Bronchial epithelial cell (primary cell): ENCODE data around the gene METTL4. TPM values are rescaled to one million over a fixed set of nuclear protein-coding genes. Genes with fewer than 3 reads are reported as not detected.

Experiments
- DNase-seq: peaks from one replicate; pipeline ENCODE4 v3.0.0-alpha.2; 2010; ENCODE audit warnings: low read depth
- FAIRE-seq: peaks from 2 replicates; lab custom pipeline; 2011; peaks lifted over from hg19 to GRCh38; lab: Jason Lieb, UNC
- H3K27me3 ChIP-seq: 2 replicates; pipeline ENCODE4 v1.5.1; 2011; ENCODE audit warnings: low read length; ENCODE audit not compliant: control insufficient read depth, insufficient read depth
- H3K36me3 ChIP-seq: 2 replicates; pipeline ENCODE4 v1.5.1; 2011; ENCODE audit warnings: low read length; ENCODE audit not compliant: control insufficient read depth, insufficient read depth
- H3K4me3 ChIP-seq: 2 replicates; pipeline ENCODE4 v1.5.1; 2011; ENCODE audit warnings: mild to moderate bottlenecking, low read depth, low read length, control low read depth
- total RNA-seq: library from RNA; depleted of rRNA; stranded (reverse); fragments of >200 nt; gene quantifications from 2 replicates; pipeline ENCODE4 v1.2.1, GENCODE V29; 2014
- TF ChIP-seq, protein P1 (sequence below): IDR thresholded peaks from 2 replicates; pipeline ENCODE4 v1.5.1; 2011; ENCODE audit warnings: mild to moderate bottlenecking, moderate library complexity, low read length, control low read depth, inconsistent platforms; ENCODE audit not compliant: insufficient read depth, severe bottlenecking

The METTL4 gene
- total RNA-seq, 1 donor from 2014 or later, result 8.2 TPM

DNA sequence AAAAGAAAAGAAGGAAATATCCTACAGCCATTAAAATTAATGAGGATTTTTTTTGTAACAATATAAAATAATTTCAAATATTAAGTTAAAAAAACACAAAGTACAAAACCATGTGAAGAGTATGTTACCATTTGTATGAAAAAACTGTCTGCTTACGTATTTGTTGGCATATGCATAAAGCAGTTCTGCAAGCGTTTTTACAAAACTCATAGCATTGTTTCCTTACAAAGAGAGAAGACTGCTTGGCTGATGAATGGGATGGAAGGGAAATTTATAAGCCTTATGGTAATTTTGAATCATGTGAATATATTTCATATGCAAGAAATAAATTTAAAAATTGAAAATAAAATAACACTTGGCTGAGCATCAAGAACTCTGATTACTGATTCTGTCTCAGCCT, 63.1 kb downstream of the METTL4 start:
- Histone ChIP-seq H3K27me3 (no peaks in the 10 kb centered on the region), H3K4me3 (no peak overlapping the region), H3K36me3 (no peaks in the 10 kb centered on the region)
- DNase-seq (no peak), FAIRE-seq (no peak)
- TF ChIP-seq, protein P1, sequence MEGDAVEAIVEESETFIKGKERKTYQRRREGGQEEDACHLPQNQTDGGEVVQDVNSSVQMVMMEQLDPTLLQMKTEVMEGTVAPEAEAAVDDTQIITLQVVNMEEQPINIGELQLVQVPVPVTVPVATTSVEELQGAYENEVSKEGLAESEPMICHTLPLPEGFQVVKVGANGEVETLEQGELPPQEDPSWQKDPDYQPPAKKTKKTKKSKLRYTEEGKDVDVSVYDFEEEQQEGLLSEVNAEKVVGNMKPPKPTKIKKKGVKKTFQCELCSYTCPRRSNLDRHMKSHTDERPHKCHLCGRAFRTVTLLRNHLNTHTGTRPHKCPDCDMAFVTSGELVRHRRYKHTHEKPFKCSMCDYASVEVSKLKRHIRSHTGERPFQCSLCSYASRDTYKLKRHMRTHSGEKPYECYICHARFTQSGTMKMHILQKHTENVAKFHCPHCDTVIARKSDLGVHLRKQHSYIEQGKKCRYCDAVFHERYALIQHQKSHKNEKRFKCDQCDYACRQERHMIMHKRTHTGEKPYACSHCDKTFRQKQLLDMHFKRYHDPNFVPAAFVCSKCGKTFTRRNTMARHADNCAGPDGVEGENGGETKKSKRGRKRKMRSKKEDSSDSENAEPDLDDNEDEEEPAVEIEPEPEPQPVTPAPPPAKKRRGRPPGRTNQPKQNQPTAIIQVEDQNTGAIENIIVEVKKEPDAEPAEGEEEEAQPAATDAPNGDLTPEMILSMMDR, result no peak

- no peak overlapping the region for H3K4me3 ChIP-seq
- TF ChIP-seq, protein P1, result no peak
- FAIRE-seq (no peak), DNase-seq (no peak)
- H3K36me3 ChIP-seq, result no peaks in the 10 kb centered on the region
- H3K27me3 ChIP-seq, result no peaks in the 10 kb centered on the region
Observed at GRCh38 chr18:2504642-2505041, 66.7 kb downstream of the METTL4 start.

DNA sequence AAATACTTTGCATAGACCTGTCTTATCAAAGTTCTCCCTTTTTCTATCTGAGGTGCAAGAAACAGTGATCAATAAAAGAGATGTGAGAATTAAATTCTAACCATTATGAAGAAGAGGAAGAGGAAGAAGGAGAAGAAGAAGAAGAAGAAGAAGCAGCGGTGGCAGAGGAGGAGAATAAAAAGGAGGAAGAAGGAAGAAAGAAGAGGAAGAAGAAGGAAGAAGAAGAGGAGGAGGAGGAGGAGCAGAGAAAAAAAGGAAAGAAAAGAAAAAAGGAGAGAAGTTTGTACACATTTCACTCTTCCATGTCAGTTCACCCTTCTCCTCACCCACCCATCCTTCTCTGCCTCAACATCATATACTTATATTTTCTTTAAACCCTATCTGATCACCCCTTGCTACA, 68.4 kb downstream of the METTL4 start:
- Histone ChIP-seq H3K27me3 (no peaks in the 10 kb centered on the region), H3K36me3 (no peaks in the 10 kb centered on the region), H3K4me3 (no peak overlapping the region)
- FAIRE-seq, result no peak
- TF ChIP-seq, protein P1, result no peak
- DNase-seq, result no peak

GRCh38 chr18:2502394-2502793, 68.9 kb downstream of the METTL4 start:
- no peaks in the 10 kb centered on the region for H3K36me3 ChIP-seq
- no peaks in the 10 kb centered on the region for H3K27me3 ChIP-seq
- FAIRE-seq (no peak), DNase-seq (no peak)
- no peak overlapping the region for H3K4me3 ChIP-seq
- TF ChIP-seq, protein P1, result no peak

DNA sequence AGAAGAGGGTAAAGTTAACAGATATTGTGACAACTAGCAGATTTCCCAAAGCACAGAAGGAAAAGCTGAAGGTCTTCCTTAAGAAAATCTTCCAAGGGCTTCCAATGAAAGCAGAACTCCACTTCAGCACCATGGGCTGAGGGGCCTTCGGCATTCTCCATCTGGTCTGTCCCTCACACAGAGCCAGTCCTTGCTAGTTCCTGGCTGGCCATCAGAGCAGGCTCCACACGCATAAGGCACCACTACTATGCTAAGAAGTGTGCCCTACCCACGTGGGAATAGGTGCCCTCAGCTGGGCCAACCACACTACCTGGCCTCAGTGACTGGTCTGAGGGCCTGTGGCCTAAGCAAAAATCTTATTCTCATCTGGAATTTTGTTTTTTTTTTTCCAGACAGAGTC, 73.5 kb downstream of the METTL4 start:
- H3K36me3 ChIP-seq, result no peaks in the 10 kb centered on the region
- DNase-seq, result no peak
- no peak overlapping the region for H3K4me3 ChIP-seq
- no peaks in the 10 kb centered on the region for H3K27me3 ChIP-seq
- no peak for FAIRE-seq
- TF ChIP-seq, protein P1, result no peak

GRCh38 chr18:2495381-2495780, 75.9 kb downstream of the METTL4 start:
- TF ChIP-seq, protein P1, result no peak
- FAIRE-seq (no peak), DNase-seq (no peak)
- no peak overlapping the region for H3K4me3 ChIP-seq
- H3K36me3 ChIP-seq, result no peaks in the 10 kb centered on the region
- no peaks in the 10 kb centered on the region for H3K27me3 ChIP-seq
